Neural cell (in vitro differentiated cells): Measurements from ENCODE around the gene PROX1.

Experiments used
- EP300 ChIP-seq: fragments of 450-650 bp; conservative IDR thresholded peaks from 2 replicates; pipeline ENCODE4 v1.6.1; 2014; ENCODE audit warnings: antibody characterized with exemption, mild to moderate bottlenecking, moderate library complexity; ENCODE audit not compliant: poor library complexity, severe bottlenecking
- EZH2 ChIP-seq: fragments of 200-600, 300-800 bp; shearing (Covaris generic), sonication (generic); IDR thresholded peaks from 2 replicates; pipeline ENCODE4 v1.6.1; 2014; ENCODE audit warnings: antibody characterized with exemption, low read length, borderline replicate concordance, mild to moderate bottlenecking; ENCODE audit not compliant: insufficient read depth, poor library complexity, severe bottlenecking
- MXI1 ChIP-seq: fragments of 450-650 bp; conservative IDR thresholded peaks from 2 replicates; pipeline ENCODE4 v1.6.1; 2014; ENCODE audit warnings: antibody characterized with exemption, mild to moderate bottlenecking; ENCODE audit not compliant: poor library complexity, severe bottlenecking
- POLR2AphosphoS5 ChIP-seq: IDR thresholded peaks from 2 replicates; pipeline ENCODE4 v1.6.1; 2012
- RAD21 ChIP-seq: fragments of 450-650 bp; conservative IDR thresholded peaks from 2 replicates; pipeline ENCODE4 v1.6.1; 2014; ENCODE audit warnings: antibody characterized with exemption, mild to moderate bottlenecking, moderate library complexity
- REST ChIP-seq: IDR thresholded peaks from 2 replicates; pipeline ENCODE4 v1.6.1; 2012; ENCODE audit warnings: borderline replicate concordance
- SMC3 ChIP-seq: fragments of 450-650 bp; conservative IDR thresholded peaks from 2 replicates; pipeline ENCODE4 v1.6.1; 2014; ENCODE audit warnings: antibody characterized with exemption, mild to moderate bottlenecking, moderate library complexity; ENCODE audit not compliant: poor library complexity
- TF ChIP-seq, protein P1 (sequence below): fragments of 450-650 bp; IDR thresholded peaks from 2 replicates; pipeline ENCODE4 v1.5.1; 2014; ENCODE audit warnings: antibody characterized with exemption, mild to moderate bottlenecking, moderate library complexity; ENCODE audit not compliant: poor library complexity, severe bottlenecking

- TF ChIP-seq, protein P1, sequence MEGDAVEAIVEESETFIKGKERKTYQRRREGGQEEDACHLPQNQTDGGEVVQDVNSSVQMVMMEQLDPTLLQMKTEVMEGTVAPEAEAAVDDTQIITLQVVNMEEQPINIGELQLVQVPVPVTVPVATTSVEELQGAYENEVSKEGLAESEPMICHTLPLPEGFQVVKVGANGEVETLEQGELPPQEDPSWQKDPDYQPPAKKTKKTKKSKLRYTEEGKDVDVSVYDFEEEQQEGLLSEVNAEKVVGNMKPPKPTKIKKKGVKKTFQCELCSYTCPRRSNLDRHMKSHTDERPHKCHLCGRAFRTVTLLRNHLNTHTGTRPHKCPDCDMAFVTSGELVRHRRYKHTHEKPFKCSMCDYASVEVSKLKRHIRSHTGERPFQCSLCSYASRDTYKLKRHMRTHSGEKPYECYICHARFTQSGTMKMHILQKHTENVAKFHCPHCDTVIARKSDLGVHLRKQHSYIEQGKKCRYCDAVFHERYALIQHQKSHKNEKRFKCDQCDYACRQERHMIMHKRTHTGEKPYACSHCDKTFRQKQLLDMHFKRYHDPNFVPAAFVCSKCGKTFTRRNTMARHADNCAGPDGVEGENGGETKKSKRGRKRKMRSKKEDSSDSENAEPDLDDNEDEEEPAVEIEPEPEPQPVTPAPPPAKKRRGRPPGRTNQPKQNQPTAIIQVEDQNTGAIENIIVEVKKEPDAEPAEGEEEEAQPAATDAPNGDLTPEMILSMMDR = no peak
- TF ChIP-seq POLR2AphosphoS5 = no peak
- TF ChIP-seq RAD21 = no peak
- no peak for TF ChIP-seq SMC3
- TF ChIP-seq EZH2 = no peak
- TF ChIP-seq MXI1 = no peak
- no peak for TF ChIP-seq EP300
- no peak for TF ChIP-seq REST
Observed at GRCh38 chr1:214043167-214043566, 55.4 kb downstream of the PROX1 start.
